Endometrial microvascular endothelial cells (primary cell): ENCODE data around the gene ACTL10. TPM values are rescaled to one million over a fixed set of nuclear protein-coding genes. Genes with fewer than 3 reads are reported as not detected.
"Not testable (repeated sequence)": the region's sequence is repeated elsewhere in the genome, so short reads cannot be mapped to it uniquely, and the experiment has no call there.

Experiments used
- in situ Hi-C: cut with HindIII; loops from 2 replicates; pipeline ENCODE4 v1.10.0; 2017; ENCODE audit warnings: low sequenced_read_pairs, low pct_unique_long_range_greater_than_20kb; ENCODE audit errors: inconsistent ontology term
- total RNA-seq: library from RNA; depleted of rRNA; stranded (reverse); fragments of >200 nt; gene quantifications from one replicate; pipeline ENCODE4 v1.2.3, GENCODE V29; 2015; ENCODE audit errors: inconsistent ontology term

The ACTL10 gene
- 2.1 TPM for total RNA-seq

GRCh38 chr20:33666293-33667244, at the start of gene ACTL10:
Gene ACTL10 (plus strand): TSS chr20:33666943. CDS start chr20:33667498, 555 bp downstream.
- in situ Hi-C loops, result no loop called here

DNA sequence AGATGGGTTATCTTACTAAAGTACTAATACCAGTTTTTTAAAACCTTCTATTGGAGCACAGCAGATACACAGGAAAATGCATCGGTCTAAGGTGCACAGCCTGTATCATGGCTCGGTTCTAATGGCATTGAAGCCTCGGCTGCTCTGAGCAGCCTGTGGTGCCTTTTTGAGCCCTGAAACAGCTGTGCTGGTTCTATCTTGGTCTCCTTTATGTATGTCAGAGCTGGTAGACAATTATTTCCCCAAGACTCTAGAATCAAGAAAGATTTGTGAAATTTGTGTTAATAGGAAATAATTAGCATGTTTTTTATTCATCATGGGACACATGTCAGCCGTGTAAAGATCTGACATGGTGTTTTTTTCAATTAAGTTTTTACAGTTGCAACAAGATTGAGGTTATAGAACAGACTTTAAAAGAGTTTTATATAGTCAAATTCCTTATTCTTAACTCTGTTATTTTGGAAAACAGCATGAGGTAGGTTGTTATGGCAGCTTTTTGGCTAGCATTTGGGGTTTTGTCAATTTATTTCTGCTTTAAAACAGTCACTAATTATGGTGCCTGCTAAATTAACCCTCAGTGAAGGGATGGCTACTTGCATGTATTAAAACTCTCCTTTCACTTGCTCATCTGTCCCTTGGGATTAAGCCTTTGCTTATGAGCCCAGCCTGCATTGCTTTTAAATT, 44.9 kb upstream of the ACTL10 start:
- in situ Hi-C loops, result no loop called here

DNA sequence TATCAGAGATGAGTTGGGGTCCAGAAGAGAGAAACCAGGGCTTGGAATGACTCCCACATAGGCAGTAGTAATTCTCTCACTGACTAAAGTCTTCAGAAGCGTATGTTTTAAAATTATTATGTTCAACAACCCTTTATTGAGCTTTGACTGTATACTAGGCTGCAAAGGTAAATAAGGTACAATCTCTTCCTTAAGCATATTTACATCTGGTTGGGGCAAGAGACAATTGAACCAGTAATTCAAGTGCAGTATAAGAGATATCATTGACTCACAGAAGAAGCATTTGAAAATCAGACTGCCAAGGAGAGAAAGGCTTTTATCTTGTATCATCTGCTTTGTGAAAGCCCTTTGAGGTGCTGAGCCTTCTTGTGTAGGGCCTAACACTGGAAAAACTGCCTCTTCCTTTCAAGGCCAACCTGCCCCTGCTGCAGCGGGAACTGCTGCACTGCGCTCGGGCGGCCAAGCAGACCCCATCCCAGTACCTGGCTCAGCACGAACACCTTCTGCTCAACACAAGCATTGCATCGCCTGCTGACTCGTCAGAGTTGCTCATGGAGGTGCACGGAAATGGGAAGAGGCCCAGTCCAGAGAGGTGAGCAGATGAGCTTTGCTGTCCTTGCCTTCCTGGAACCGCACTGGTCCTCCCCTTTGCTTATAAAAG, 43.9 kb upstream of the ACTL10 start:
- in situ Hi-C loops, result no loop called here

DNA sequence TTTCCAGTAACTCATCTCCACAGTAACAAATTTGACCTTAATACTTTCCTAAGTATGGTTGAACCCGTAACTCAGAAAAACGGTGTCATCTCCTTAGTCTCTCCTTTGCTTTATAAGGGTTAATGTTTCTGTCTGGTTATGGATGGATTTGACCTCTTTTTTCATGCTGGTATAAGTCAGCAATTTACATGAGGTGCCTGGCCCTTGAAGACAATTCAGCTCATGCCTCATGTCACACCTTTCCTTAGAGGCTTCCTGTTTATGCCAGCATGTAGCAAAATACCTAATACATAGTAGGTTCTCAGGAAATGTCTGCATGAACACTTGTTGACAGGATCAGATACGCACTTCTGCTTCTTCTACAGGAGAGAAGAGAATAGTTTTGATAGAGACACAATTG, 42.3 kb upstream of the ACTL10 start:
- in situ Hi-C loops, result no loop called here

GRCh38 chr20:33626190-33626589, 40.6 kb upstream of the ACTL10 start:
- in situ Hi-C loops, result no loop called here

DNA sequence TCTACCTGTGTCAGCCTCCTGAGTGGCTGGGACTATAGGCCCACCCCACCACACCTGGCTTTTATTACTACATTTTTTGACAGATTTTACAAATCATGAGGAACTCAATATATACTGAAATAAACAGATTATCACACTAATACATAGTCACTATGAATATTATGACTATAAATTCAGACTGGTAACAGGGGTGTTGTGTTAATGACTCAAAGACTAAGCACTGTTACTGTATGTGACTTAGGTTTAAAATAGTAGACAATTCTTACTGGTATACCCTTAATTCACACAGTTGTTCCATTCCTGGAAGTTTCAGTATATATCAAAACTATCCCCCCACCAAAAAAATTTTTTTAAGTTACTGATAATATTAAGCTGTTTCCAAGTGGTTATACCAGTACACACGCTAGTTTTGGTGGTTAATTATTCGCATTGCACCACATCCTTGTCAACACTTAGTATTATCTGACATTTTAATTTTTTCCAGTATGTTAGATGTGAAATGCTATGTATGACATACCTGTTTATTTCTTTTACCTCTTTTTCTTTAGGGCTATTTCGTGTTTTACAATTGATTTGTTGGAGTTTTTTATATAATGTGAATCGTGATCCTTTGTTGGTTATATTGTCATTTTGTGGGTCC, 39.0 kb upstream of the ACTL10 start:
- in situ Hi-C loops, result no loop called here

DNA sequence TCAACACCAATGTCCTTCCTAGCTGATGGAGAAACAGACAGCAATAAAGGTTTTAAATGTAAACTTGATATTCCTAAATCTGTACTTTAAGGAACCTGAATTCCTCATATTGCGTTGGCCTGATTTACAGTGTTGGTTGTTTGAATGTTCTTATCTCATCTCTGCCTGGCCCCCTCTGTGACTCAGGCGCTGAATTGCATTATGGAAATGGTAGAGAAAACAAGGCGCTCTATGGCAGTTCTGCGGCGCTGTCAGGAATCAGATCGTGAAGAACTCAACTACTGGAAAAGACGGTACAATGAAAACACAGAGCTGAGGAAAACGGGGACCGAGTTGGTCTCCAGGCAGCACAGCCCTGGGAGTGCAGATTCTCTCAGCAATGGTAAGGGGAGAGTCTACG, 37.2 kb upstream of the ACTL10 start:
- in situ Hi-C loops, result no loop called here

DNA sequence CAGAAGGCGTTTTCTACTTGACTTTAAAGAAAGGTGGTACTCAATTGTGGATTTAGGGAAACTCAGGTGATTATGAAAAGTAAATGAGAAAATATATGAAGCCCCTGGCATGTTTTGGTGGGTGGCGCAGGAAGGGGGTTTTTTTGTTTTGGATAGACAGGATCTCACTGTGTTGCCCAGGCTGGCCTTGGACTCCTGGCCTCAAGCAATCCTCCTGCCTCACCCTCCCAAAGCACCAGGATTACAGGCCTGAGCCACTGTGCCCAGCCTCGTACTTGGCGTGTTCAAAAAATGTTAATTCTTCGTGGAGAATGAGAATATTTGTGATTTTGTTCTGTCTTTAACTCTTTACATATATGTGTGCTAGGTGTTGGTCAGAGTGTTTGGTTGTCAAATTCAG, 36.8 kb upstream of the ACTL10 start:
- in situ Hi-C loops, result no loop called here

DNA sequence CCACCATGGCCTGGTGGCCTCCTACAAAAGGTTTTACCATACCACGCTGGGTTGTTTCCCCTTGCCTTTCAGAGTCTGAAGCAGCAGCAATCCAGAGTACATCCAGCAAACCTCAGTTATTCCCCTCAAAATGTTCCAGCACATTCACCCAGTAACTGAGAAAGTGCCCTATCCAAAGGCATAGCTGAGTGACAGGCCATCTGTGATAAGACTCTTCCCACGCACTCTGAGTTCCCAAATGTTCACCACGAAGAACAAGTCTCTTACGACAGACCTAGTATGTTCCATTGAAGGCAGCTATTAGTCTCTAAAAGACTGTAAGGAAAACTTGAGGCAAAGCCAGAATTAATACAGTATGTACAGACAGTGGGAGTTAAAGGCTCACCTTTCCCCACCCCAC, 36.2 kb upstream of the ACTL10 start:
- in situ Hi-C loops, result no loop called here

- in situ Hi-C loops, result not testable (repeated sequence)
These were observed 34.8 kb upstream of the ACTL10 start for GRCh38 chr20:33631910-33632309.

- in situ Hi-C loops, result no loop called here
These were observed 31.4 kb upstream of the ACTL10 start for GRCh38 chr20:33635341-33635740.

DNA sequence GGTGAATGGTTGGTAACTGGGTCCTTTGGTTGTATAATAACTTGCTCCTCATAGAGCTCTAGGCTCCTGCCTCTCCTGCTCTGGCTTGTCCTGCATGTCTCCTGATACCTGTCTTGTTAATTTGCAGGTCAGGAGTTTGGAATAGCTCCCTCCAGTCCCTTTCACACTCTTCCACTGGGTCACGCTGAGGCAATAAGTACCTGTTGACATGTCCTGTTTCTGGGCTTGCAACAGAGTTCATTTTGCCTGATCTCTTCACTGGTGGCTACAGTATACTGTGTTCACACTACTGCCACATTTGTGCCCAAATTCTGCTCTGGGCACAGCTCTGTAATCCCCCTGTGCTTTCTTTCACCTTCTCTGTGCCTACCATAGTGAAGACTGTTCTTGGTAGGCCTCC, 30.0 kb upstream of the ACTL10 start:
- in situ Hi-C loops, result no loop called here

GRCh38 chr20:33640287-33640686, 26.5 kb upstream of the ACTL10 start:
- in situ Hi-C loops, result no loop called here

DNA sequence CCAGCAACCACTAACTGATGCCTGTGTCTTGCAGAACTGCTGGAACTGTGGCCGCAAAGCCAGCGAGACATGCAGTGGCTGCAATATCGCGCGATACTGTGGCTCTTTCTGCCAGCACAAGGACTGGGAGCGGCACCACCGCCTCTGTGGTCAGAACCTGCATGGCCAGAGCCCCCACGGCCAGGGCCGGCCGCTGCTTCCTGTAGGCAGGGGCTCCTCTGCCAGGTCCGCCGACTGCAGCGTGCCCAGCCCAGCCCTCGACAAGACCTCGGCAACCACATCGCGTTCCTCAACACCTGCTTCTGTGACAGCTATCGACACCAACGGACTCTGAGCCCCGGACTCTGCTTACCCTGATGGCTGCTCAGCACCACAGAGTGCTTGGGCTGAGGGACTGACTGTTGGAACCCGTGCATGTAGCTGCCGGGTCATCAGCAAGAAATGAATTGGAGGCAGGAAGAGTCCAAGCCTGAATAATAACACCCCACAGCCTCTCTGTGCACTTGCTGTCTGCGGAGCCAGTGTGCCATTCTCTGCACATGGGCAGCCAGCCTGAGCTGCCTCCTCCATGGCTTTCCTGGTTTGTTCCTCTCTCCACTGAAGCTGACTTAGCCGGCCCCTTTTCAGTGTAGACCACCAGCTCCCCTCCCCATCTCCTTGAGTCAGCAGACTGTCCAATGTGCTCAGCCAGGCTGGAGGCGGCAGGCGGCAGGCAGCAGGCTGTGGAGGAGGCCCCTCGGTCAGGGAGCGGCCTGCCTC, 22.3 kb upstream of the ACTL10 start:
- in situ Hi-C loops, result no loop called here

DNA sequence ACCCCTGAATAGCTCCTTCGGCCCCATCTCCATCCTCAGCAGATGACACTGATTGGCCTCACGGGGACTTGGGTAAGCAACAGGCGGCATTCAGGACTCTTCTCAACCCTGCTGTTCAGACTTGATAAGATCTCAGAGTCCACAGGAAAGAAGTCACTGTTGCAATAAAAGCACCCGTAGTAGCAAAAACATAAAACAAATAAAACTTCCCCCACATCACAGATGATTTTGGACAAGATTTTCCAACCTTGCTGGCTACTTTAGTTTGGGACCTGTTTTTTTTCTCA, 21.7 kb upstream of the ACTL10 start:
- in situ Hi-C loops, result no loop called here

GRCh38 chr20:33645396-33645795, 21.3 kb upstream of the ACTL10 start:
- in situ Hi-C loops, result no loop called here

DNA sequence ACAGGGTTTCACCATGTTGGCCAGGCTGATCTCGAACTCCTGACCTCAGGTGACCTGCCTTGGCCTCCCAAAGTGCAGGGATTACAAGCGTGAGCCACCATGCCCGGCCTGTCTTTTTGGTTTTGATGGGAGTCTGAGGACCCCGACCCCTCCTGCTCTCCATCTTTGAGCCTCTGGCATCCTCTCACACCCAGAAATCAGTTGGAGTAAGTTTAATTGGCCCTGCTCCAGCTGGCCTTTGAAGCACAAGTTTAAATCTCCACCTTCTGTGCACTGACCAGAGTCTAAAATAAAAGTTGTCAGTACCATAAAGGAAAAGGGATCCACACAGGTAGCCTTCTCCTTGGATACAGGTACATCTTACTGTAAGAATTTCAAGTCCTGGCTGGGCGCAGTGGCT, 20.6 kb upstream of the ACTL10 start:
- in situ Hi-C loops, result no loop called here

DNA sequence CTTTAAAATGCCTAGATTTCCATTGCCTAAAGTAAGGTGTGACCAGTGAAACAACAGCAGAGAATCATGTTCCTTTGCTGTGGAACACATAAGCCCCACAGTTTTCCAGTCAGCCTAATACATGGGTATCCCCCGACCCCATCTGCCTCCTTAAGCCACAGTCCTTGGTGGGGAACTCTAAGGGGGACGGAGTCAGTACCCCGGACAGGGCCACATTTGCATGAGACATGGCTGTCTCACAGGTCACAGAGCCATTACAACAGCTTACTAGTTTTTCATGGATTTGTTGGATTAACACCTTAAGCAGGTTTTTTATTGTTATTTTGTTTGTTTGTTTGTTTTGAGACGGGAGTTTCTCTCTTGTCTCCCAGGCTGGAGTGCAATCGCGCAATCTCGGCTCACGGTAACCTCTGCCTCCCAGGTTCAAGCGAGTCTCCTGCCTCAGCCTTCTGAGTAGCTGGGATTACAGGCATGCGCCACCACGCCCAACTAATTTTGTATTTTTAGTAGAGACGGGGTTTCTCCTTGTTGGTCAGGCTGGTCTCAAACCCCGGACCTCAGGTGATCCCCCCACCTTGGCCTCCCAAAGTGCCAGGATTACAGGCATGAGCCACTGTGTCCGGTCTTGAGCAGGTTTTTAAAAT, 19.7 kb upstream of the ACTL10 start:
- in situ Hi-C loops, result not testable (repeated sequence)
